HG02763 (cell line): Measurements from ENCODE around the gene SMPD4.
"Not testable (repeated sequence)": the region's sequence is repeated elsewhere in the genome, so short reads cannot be mapped to it uniquely, and the experiment has no call there.

Experiments
- ATAC-seq: cut with Tn5 transposase; IDR thresholded peaks from one replicate; pipeline ENCODE4 v1.9.1; 2021; ENCODE audit warnings: mild to moderate bottlenecking, moderate library complexity; ENCODE audit not compliant: unreplicated experiment

SMPD4 gene

GRCh38 chr2:130157825-130158514, 23.4 kb downstream of the SMPD4 start:
- ATAC-seq = peak; percentile 89

- peak; percentile 34 for ATAC-seq
Measured at GRCh38 chr2:130157354-130157753, 24.0 kb downstream of the SMPD4 start.

- ATAC-seq = no peak
Measured at GRCh38 chr2:130156624-130157004, 24.8 kb downstream of the SMPD4 start.

GRCh38 chr2:130155956-130156623, 25.3 kb downstream of the SMPD4 start:
- ATAC-seq = not testable (repeated sequence)

GRCh38 chr2:130154773-130155765, 26.3 kb downstream of the SMPD4 start:
- no peak for ATAC-seq

GRCh38 chr2:130154423-130154770, 27.0 kb downstream of the SMPD4 start:
- ATAC-seq = not testable (repeated sequence)

GRCh38 chr2:130153721-130154422, 27.5 kb downstream of the SMPD4 start:
- not testable (repeated sequence) for ATAC-seq

GRCh38 chr2:130152816-130153595, 28.4 kb downstream of the SMPD4 start:
- no peak for ATAC-seq

GRCh38 chr2:130152136-130152815, 29.1 kb downstream of the SMPD4 start:
- ATAC-seq = not testable (repeated sequence)

GRCh38 chr2:130151145-130151512, 30.3 kb downstream of the SMPD4 start:
- ATAC-seq = not testable (repeated sequence)

GRCh38 chr2:130150181-130151144, 30.9 kb downstream of the SMPD4 start:
- ATAC-seq = no peak

- ATAC-seq = not testable (repeated sequence)
Measured at GRCh38 chr2:130148515-130148914, 32.9 kb downstream of the SMPD4 start.

GRCh38 chr2:130145006-130145414, 36.4 kb downstream of the SMPD4 start, which contains the start of gene CCDC74B:
TSS of gene CCDC74B (minus strand) at chr2:130145112. CDS start at chr2:130144996, 116 bp downstream.
- peak; percentile 92 for ATAC-seq

- ATAC-seq = not testable (repeated sequence)
Measured at GRCh38 chr2:130143266-130144039, 37.9 kb downstream of the SMPD4 start.

- ATAC-seq = not testable (repeated sequence)
Measured at GRCh38 chr2:130142396-130143265, 38.8 kb downstream of the SMPD4 start.

GRCh38 chr2:130141645-130142370, 39.6 kb downstream of the SMPD4 start:
- ATAC-seq = not testable (repeated sequence)
